Heart left ventricle (tissue), 13 donors: ENCODE measurements around the gene ADGRA1.

ENCODE experiments used
- POLR2A ChIP-seq, 2 donors: fragments of 450-650 bp; IDR thresholded peaks; one replicate each; pipeline ENCODE4 v1.6.1; 2017; ENCODE audit warnings: antibody characterized with exemption in 2 of 2, mild to moderate bottlenecking in 2 of 2, moderate library complexity in 2 of 2
- TF ChIP-seq, protein P1 (sequence below), 12 donors: fragments of 200-600 bp; sonication (generic) in 4 of 12; IDR thresholded peaks; one replicate each; pipeline versions ENCODE4 v1.5.0 to v1.8.0; 2018 to 2022; ENCODE audit warnings: antibody characterized with exemption in 12 of 12, mild to moderate bottlenecking in 5 of 12
- donor health status: ischemic (EF 13 %, LVEDD 7.1; RV severe dilation, severe dysfunction).
- donor health status: DM: no; HTN: yes; CAD: no.
- donor health status: DM: no; HTN: no; CAD: no.
- donor health status: ischemic (EF 25% LVEDD 6.9; RV normal size, moderate dysfunction).
- donor health status: ischemic (EF 25% LVEDD 5.7; RV mildly dilated, moderate dysfunction).
- donor health status: ischemic (EF 35%, LVEDD 5.7; RV mildly dilated, moderate dysfunction).
- donor health status: nonischemic (EF 11% LVEDD 7.7; RV severe dilation, severe dysfunction).
- donor health status: DM: yes; HTN: yes; CAD: no.
- donor health status: PGD.
- donor health status: ischemic (EF 29% LVEDD 5.4; RV normal size, mild dysfunction).
- donor health status: nonischemic (EF 23%, LVEDD 6.1; RV moderate dilation, normal function).

- TF ChIP-seq, protein P1, sequence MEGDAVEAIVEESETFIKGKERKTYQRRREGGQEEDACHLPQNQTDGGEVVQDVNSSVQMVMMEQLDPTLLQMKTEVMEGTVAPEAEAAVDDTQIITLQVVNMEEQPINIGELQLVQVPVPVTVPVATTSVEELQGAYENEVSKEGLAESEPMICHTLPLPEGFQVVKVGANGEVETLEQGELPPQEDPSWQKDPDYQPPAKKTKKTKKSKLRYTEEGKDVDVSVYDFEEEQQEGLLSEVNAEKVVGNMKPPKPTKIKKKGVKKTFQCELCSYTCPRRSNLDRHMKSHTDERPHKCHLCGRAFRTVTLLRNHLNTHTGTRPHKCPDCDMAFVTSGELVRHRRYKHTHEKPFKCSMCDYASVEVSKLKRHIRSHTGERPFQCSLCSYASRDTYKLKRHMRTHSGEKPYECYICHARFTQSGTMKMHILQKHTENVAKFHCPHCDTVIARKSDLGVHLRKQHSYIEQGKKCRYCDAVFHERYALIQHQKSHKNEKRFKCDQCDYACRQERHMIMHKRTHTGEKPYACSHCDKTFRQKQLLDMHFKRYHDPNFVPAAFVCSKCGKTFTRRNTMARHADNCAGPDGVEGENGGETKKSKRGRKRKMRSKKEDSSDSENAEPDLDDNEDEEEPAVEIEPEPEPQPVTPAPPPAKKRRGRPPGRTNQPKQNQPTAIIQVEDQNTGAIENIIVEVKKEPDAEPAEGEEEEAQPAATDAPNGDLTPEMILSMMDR (IDR thresholded peaks at IDR 0.05) = no peak
- TF ChIP-seq POLR2A (IDR thresholded peaks at IDR 0.05) = no peak
Observed at GRCh38 chr10:133047526-133048123, 40.1 kb upstream of the ADGRA1 start.
